ENCODE data around the gene TPPP3. TPM values are rescaled to one million over a fixed set of nuclear protein-coding genes. Genes with fewer than 3 reads are reported as not detected.

TPPP3 gene
- total RNA-seq, 4 donors from 2014 or later, result 13.4 to 26.6 (median 16.2) TPM

- Histone ChIP-seq H3K27ac (peak overlapping the region; percentile 18 to 54), H3K36me3 (no peaks in the 10 kb centered on the region), H3K27me3 (no peaks in the 10 kb centered on the region), H3K9me3 (no peaks in the 10 kb centered on the region), H3K4me3 (peak overlapping the region; percentile 28 to 34), H3K4me1 (peaks cover 0 to 26% of the 10 kb centered on the region in 2 donors)
- TF ChIP-seq POLR2A (IDR thresholded peaks at IDR 0.05), result no peak
- TF ChIP-seq CTCF (IDR thresholded peaks at IDR 0.05), result no peak
- intact Hi-C loops (cut with DNase I; ENCODE audit: low total_unique reads), result no loop called here
- no peak for DNase-seq
Observed at GRCh38 chr16:67392301-67393059, 818 bp downstream of the TPPP3 start.

- DNase-seq, result no peak
- intact Hi-C loops (cut with DNase I; ENCODE audit: low total_unique reads), result no loop called here
- H3K4me3 ChIP-seq, result no peak overlapping the region
- H3K27me3 ChIP-seq, result no peaks in the 10 kb centered on the region
- H3K27ac ChIP-seq, result no peak overlapping the region
- no peaks in the 10 kb centered on the region for H3K36me3 ChIP-seq
- no peaks in the 10 kb centered on the region for H3K9me3 ChIP-seq
- H3K4me1 ChIP-seq, result peaks cover 0 to 21% of the 10 kb centered on the region in 2 donors
- TF ChIP-seq CTCF (IDR thresholded peaks at IDR 0.05) (no peak), POLR2A (IDR thresholded peaks at IDR 0.05) (no peak)
Observed at GRCh38 chr16:67391424-67392300, 1.6 kb downstream of the TPPP3 start.

GRCh38 chr16:67390816-67391423, 2.4 kb downstream of the TPPP3 start:
- Histone ChIP-seq H3K36me3 (no peaks in the 10 kb centered on the region), H3K9me3 (no peaks in the 10 kb centered on the region), H3K4me3 (no peak overlapping the region), H3K4me1 (peaks cover 0 to 13% of the 10 kb centered on the region in 2 donors), H3K27ac (no peak overlapping the region), H3K27me3 (no peaks in the 10 kb centered on the region)
- DNase-seq, result no peak
- intact Hi-C loops (cut with DNase I; ENCODE audit: low total_unique reads), result no loop called here
- TF ChIP-seq CTCF (IDR thresholded peaks at IDR 0.05), result no peak
- no peak for TF ChIP-seq POLR2A (IDR thresholded peaks at IDR 0.05)

- intact Hi-C loops (cut with DNase I; ENCODE audit: low total_unique reads), result no loop called here
- Histone ChIP-seq H3K36me3 (no peaks in the 10 kb centered on the region), H3K4me1 (peaks cover 0 to 11% of the 10 kb centered on the region in 2 donors), H3K9me3 (no peaks in the 10 kb centered on the region), H3K27me3 (no peaks in the 10 kb centered on the region), H3K4me3 (no peak overlapping the region), H3K27ac (no peak overlapping the region)
- peak in 1 of 2 donors; percentile 16 for DNase-seq
- TF ChIP-seq POLR2A (IDR thresholded peaks at IDR 0.05), result no peak
- no peak for TF ChIP-seq CTCF (IDR thresholded peaks at IDR 0.05)
Observed at GRCh38 chr16:67389911-67390815, 3.1 kb downstream of the TPPP3 start.
